ENCODE results near the gene OR7C2. TPM values are rescaled to one million over a fixed set of nuclear protein-coding genes. Genes with fewer than 3 reads are reported as not detected.

OR7C2 gene
- total RNA-seq: not detected

GRCh38 chr19:14941189-14941588, at the start of gene OR7C2:
OR7C2 (plus strand) TSS chr19:14941489; CDS start chr19:14941489, 0 bp downstream.
- H3K27me3 ChIP-seq: no peaks in the 10 kb centered on the region
- no peak within 1 kb of the TSS for H3K27ac ChIP-seq
- no peak for DNase-seq
- no peak for ATAC-seq (ENCODE audit: low FRiP score in 2 of 2)
- no peak within 1 kb of the TSS for H3K4me3 ChIP-seq
- 85 to 91% methylated on average over 6 of the region's 6 CpGs for WGBS, 2 donors
- H3K36me3 ChIP-seq: no peaks in the 10 kb centered on the region
- no peaks in the 10 kb centered on the region for H3K9me3 ChIP-seq
- no peaks in the 10 kb centered on the region for H3K4me1 ChIP-seq
- no peak for TF ChIP-seq POLR2AphosphoS5 (IDR thresholded peaks at IDR 0.05)
- TF ChIP-seq POLR2A (IDR thresholded peaks at IDR 0.05): no peak
- TF ChIP-seq EP300 (IDR thresholded peaks at IDR 0.05): no peak
- no peak for TF ChIP-seq CTCF (IDR thresholded peaks at IDR 0.05)

GRCh38 chr19:14901675-14902260, 39.5 kb upstream of the OR7C2 start:
- no peak for TF ChIP-seq EP300 (IDR thresholded peaks at IDR 0.05)
- no peak for TF ChIP-seq POLR2A (IDR thresholded peaks at IDR 0.05)
- TF ChIP-seq CTCF (IDR thresholded peaks at IDR 0.05): no peak
- no peak for TF ChIP-seq POLR2AphosphoS5 (IDR thresholded peaks at IDR 0.05)
- no peaks in the 10 kb centered on the region for H3K36me3 ChIP-seq
- 29 to 31% methylated on average over 2 of the region's 2 CpGs for WGBS, 2 donors
- no peak overlapping the region for H3K4me3 ChIP-seq
- H3K27ac ChIP-seq: no peak overlapping the region
- no peaks in the 10 kb centered on the region for H3K27me3 ChIP-seq
- DNase-seq (no peak), ATAC-seq (ENCODE audit: low FRiP score in 2 of 2) (no peak)
- H3K4me1 ChIP-seq: no peaks in the 10 kb centered on the region
- no peaks in the 10 kb centered on the region for H3K9me3 ChIP-seq

- Histone ChIP-seq H3K36me3 (no peaks in the 10 kb centered on the region), H3K4me1 (no peaks in the 10 kb centered on the region), H3K9me3 (no peaks in the 10 kb centered on the region), H3K4me3 (no peak overlapping the region), H3K27ac (no peak overlapping the region), H3K27me3 (no peaks in the 10 kb centered on the region)
- DNase-seq (no peak), ATAC-seq (ENCODE audit: low FRiP score in 2 of 2) (no peak)
- 67 to 84% methylated on average over 4 of the region's 4 CpGs for WGBS, 2 donors
- TF ChIP-seq EP300 (IDR thresholded peaks at IDR 0.05) (no peak), POLR2A (IDR thresholded peaks at IDR 0.05) (no peak), CTCF (IDR thresholded peaks at IDR 0.05) (no peak), POLR2AphosphoS5 (IDR thresholded peaks at IDR 0.05) (no peak)
Observed at GRCh38 chr19:14906711-14907110, 34.6 kb upstream of the OR7C2 start.

GRCh38 chr19:14915116-14915515, 26.2 kb upstream of the OR7C2 start:
- TF ChIP-seq POLR2AphosphoS5 (IDR thresholded peaks at IDR 0.05) (no peak), EP300 (IDR thresholded peaks at IDR 0.05) (no peak), POLR2A (IDR thresholded peaks at IDR 0.05) (no peak), CTCF (IDR thresholded peaks at IDR 0.05) (no peak)
- ATAC-seq (ENCODE audit: low FRiP score in 2 of 2) (no peak), DNase-seq (no peak)
- H3K4me1 ChIP-seq: no peaks in the 10 kb centered on the region
- H3K36me3 ChIP-seq: no peaks in the 10 kb centered on the region
- no peak overlapping the region for H3K4me3 ChIP-seq
- peaks cover 0 to 5% (median 0%) of the 10 kb centered on the region in 4 donors for H3K9me3 ChIP-seq
- H3K27me3 ChIP-seq: no peaks in the 10 kb centered on the region
- no peak overlapping the region for H3K27ac ChIP-seq
- WGBS, 2 donors: 59 to 65% methylated on average over 6 of the region's 6 CpGs

DNA sequence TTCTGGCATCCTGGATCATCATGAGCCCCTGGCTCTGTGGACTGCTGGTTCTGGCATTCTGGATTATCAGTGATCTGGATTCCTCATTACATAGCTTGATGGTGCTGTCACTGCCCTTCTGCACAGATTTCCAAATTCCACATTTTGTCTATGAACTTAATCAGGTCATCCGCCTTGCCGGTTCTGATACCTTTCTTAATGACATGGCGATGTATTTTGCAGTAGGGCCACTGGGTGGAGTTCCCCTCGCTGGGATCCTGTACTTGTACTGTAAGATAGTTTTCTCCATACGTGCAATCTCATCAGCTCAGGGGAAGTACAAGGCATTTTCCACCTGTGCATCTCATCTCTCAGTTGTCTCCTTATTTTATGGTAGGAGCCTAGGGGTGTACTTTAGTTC, 24.4 kb upstream of the OR7C2 start:
- ATAC-seq (ENCODE audit: low FRiP score in 2 of 2): no peak
- H3K9me3 ChIP-seq: peaks cover 0 to 5% (median 0%) of the 10 kb centered on the region in 4 donors

More for the DNA sequence above, 24.4 kb upstream of the OR7C2 start:
- H3K36me3 ChIP-seq: no peaks in the 10 kb centered on the region
- no peak overlapping the region for H3K4me3 ChIP-seq
- 36 to 71% methylated on average over 5 of the region's 5 CpGs for WGBS, 2 donors
- no peak for DNase-seq
- no peaks in the 10 kb centered on the region for H3K27me3 ChIP-seq
- no peaks in the 10 kb centered on the region for H3K4me1 ChIP-seq
- no peak overlapping the region for H3K27ac ChIP-seq
- TF ChIP-seq POLR2A (IDR thresholded peaks at IDR 0.05) (no peak), POLR2AphosphoS5 (IDR thresholded peaks at IDR 0.05) (no peak), CTCF (IDR thresholded peaks at IDR 0.05) (no peak), EP300 (IDR thresholded peaks at IDR 0.05) (no peak)

Data from upper lobe of left lung (tissue), 6 donors.